ENCODE measurements around the gene C14orf119.

C14orf119 gene

GRCh38 chr14:23146351-23146910, 51.1 kb downstream of the C14orf119 start:
- Histone ChIP-seq H3K27ac (ENCODE audit: low read depth, low read length) (no peak overlapping the region), H3K9ac (ENCODE audit: low read depth, low read length) (no peak overlapping the region), H3K27me3 (ENCODE audit: control insufficient read depth, insufficient read depth, low read length) (no peaks in the 10 kb centered on the region), H3K4me1 (ENCODE audit: control insufficient read depth, insufficient read depth, low read length) (no peaks in the 10 kb centered on the region), H3K36me3 (ENCODE audit: control insufficient read depth, insufficient read depth, low read length) (peaks cover 36% of the 10 kb centered on the region), H3K4me3 (ENCODE audit: low read depth, low read length) (no peak overlapping the region), H3K9me3 (ENCODE audit: control insufficient read depth, insufficient read depth, low read length) (no peaks in the 10 kb centered on the region)

- Histone ChIP-seq H3K27ac (ENCODE audit: low read depth, low read length) (no peak overlapping the region), H3K36me3 (ENCODE audit: control insufficient read depth, insufficient read depth, low read length) (peaks cover 38% of the 10 kb centered on the region), H3K4me3 (ENCODE audit: low read depth, low read length) (no peak overlapping the region), H3K4me1 (ENCODE audit: control insufficient read depth, insufficient read depth, low read length) (no peaks in the 10 kb centered on the region), H3K9me3 (ENCODE audit: control insufficient read depth, insufficient read depth, low read length) (no peaks in the 10 kb centered on the region), H3K9ac (ENCODE audit: low read depth, low read length) (no peak overlapping the region), H3K27me3 (ENCODE audit: control insufficient read depth, insufficient read depth, low read length) (no peaks in the 10 kb centered on the region)
Observed at GRCh38 chr14:23146980-23147379, 51.7 kb downstream of the C14orf119 start.

DNA sequence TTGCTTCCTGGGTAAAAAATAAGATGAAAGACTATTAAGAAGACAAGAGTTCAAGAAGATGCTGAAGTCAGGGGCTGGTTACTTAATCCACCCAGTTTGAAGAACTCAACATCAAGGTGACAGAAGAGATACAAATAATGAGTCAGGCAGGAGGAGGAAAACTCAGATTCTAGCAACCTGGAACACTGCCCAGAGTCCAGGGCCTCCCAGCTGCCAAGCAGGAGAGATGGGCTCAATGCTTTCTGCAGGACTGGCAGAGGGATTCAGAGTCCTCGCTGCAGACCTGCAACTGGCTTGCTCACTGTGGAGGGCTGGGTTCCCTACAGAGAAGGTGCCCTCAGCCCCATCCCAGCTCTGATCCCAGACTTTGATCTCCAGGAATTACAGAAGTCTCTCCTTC, 52.4 kb downstream of the C14orf119 start:
- Histone ChIP-seq H3K4me1 (ENCODE audit: control insufficient read depth, insufficient read depth, low read length) (no peaks in the 10 kb centered on the region), H3K4me3 (ENCODE audit: low read depth, low read length) (no peak overlapping the region), H3K27me3 (ENCODE audit: control insufficient read depth, insufficient read depth, low read length) (no peaks in the 10 kb centered on the region), H3K9me3 (ENCODE audit: control insufficient read depth, insufficient read depth, low read length) (no peaks in the 10 kb centered on the region), H3K36me3 (ENCODE audit: control insufficient read depth, insufficient read depth, low read length) (peaks cover 33% of the 10 kb centered on the region), H3K27ac (ENCODE audit: low read depth, low read length) (no peak overlapping the region), H3K9ac (ENCODE audit: low read depth, low read length) (no peak overlapping the region)

DNA sequence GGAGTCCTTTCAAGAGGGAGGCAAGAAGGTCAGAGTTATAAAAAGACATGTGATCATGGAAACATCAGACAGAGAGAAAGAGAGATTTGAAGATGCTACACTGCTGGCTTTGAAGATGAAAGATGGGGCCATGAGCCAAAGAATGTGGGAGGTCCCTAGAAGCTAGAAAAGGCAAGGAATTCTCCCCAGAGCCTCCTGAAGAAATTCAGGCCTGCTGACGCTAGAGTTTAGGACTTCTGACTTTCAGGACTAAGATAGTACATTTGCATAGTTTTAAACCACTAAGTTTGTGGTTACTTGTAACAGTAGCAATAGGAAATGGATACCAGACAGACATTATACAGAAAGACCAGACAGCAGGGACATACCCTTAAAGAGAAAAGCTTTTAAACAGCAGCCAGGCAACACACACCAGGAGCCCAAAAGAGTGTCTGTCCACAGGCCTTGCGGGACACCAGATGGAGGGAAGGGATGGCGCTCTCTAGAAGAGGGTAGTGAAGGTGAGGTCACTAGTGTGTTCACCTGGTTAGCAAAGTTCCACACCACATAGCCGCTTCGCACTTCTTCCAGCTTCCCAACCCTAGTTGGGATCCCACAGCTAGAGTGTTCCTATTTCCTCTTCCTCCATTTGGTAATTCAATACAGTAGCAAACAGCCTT, 53.4 kb downstream of the C14orf119 start:
- Histone ChIP-seq H3K4me3 (ENCODE audit: low read depth, low read length) (no peak overlapping the region), H3K9me3 (ENCODE audit: control insufficient read depth, insufficient read depth, low read length) (no peaks in the 10 kb centered on the region), H3K4me1 (ENCODE audit: control insufficient read depth, insufficient read depth, low read length) (no peaks in the 10 kb centered on the region), H3K36me3 (ENCODE audit: control insufficient read depth, insufficient read depth, low read length) (peaks cover 26% of the 10 kb centered on the region), H3K27ac (ENCODE audit: low read depth, low read length) (no peak overlapping the region), H3K27me3 (ENCODE audit: control insufficient read depth, insufficient read depth, low read length) (no peaks in the 10 kb centered on the region), H3K9ac (ENCODE audit: low read depth, low read length) (no peak overlapping the region)

- Histone ChIP-seq H3K27ac (ENCODE audit: low read depth, low read length) (no peak overlapping the region), H3K4me3 (ENCODE audit: low read depth, low read length) (no peak overlapping the region), H3K9ac (ENCODE audit: low read depth, low read length) (no peak overlapping the region), H3K36me3 (ENCODE audit: control insufficient read depth, insufficient read depth, low read length) (peaks cover 23% of the 10 kb centered on the region), H3K9me3 (ENCODE audit: control insufficient read depth, insufficient read depth, low read length) (no peaks in the 10 kb centered on the region), H3K27me3 (ENCODE audit: control insufficient read depth, insufficient read depth, low read length) (no peaks in the 10 kb centered on the region), H3K4me1 (ENCODE audit: control insufficient read depth, insufficient read depth, low read length) (peaks cover 4% of the 10 kb centered on the region; the same call in 1 of the 2 replicates)
Observed at GRCh38 chr14:23149745-23150144, 54.4 kb downstream of the C14orf119 start.
